ENCODE data around the gene RGL1. TPM values are rescaled to one million over a fixed set of nuclear protein-coding genes. Genes with fewer than 3 reads are reported as not detected.

Gene RGL1
- total RNA-seq, 1 donor from 2014 or later = 15.0 TPM

DNA sequence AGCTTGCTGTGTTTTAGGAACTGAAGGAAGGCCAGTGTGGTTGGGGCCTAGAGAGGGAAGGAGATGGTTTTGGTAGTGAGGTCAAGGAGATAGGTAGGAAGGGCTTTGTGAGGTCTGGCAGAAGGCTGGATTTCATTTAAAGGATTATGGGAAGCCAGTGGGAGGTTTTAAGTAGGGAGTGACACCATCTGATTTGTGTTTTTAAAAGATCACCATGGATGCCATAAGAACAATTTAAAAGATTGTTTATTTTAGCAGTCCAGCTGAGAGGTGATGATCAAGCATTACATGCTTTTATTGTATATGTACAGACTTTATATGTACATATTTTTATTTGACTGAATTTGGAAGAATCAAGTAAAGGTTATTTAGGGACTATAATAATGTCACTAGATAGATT, 26.4 kb downstream of the RGL1 start:
- peaks cover 8% of the 10 kb centered on the region for H3K79me2 ChIP-seq (ENCODE audit: low read depth)
- H3K36me3 ChIP-seq = no peaks in the 10 kb centered on the region
- no peaks in the 10 kb centered on the region for H3K27me3 ChIP-seq
- Mint-ChIP-seq H3K27me3 (ENCODE audit: insufficient read depth, low read depth) (no peaks in the 10 kb centered on the region), H3K27ac (no peak overlapping the region), H3K4me3 (no peak overlapping the region), H3K4me1 (peaks cover 6% of the 10 kb centered on the region), H3K36me3 (peaks cover 18% of the 10 kb centered on the region), H3K9me3 (no peaks in the 10 kb centered on the region)
- no peak for DNase-seq (ENCODE audit: low spot score)
- no peak overlapping the region for H3K27ac ChIP-seq
- peaks cover 3% of the 10 kb centered on the region for H3F3A ChIP-seq (ENCODE audit: low read depth)
- H3K9ac ChIP-seq = no peak overlapping the region
- no peak overlapping the region for H3K4me3 ChIP-seq
- H4K20me1 ChIP-seq (ENCODE audit: low read depth) = no peaks in the 10 kb centered on the region
- H2AFZ ChIP-seq (replicated peaks) = no peak overlapping the region
- H3K4me1 ChIP-seq = peaks cover 26% of the 10 kb centered on the region
- no peak overlapping the region for H3K4me2 ChIP-seq
- TF ChIP-seq EZH2 (IDR thresholded peaks at IDR 0.05) (no peak), EZH2phosphoT487 (IDR thresholded peaks at IDR 0.05) (no peak), CTCF (IDR thresholded peaks at IDR 0.05) (no peak)
- no peaks in the 10 kb centered on the region for H3K9me3 ChIP-seq (ENCODE audit: low read depth)

DNA sequence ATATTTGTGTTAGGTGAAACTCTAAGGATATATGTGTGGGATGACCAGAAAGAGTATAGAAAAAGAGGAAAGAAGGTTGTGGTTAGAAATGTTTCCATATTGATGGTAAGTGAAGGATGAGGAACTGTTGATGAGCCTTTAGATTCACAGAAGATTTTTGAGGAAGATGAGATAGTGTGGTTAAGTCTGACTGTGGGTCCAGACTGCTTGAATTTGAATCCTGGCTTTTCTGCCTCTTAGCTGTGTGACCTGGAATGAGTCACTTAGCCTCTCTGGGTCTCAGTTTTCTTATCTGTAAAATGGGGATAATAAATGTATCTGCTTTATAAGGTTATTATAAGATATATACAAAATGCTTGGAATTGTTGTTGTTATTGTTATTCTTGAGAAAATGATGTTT, 27.5 kb downstream of the RGL1 start:
- Mint-ChIP-seq H3K9me3 (no peaks in the 10 kb centered on the region), H3K27me3 (ENCODE audit: insufficient read depth, low read depth) (no peaks in the 10 kb centered on the region), H3K27ac (no peak overlapping the region), H3K36me3 (peaks cover 16% of the 10 kb centered on the region), H3K4me3 (no peak overlapping the region), H3K4me1 (peaks cover 16% of the 10 kb centered on the region)
- peaks cover 9% of the 10 kb centered on the region for H4K20me1 ChIP-seq (ENCODE audit: low read depth)
- H3K27ac ChIP-seq = no peak overlapping the region
- no peak overlapping the region for H3K9ac ChIP-seq
- peaks cover 8% of the 10 kb centered on the region for H3K79me2 ChIP-seq (ENCODE audit: low read depth)
- H3F3A ChIP-seq (ENCODE audit: low read depth) = peaks cover 7% of the 10 kb centered on the region
- DNase-seq (ENCODE audit: low spot score) = no peak
- no peaks in the 10 kb centered on the region for H3K9me3 ChIP-seq (ENCODE audit: low read depth)
- TF ChIP-seq EZH2 (IDR thresholded peaks at IDR 0.05) (no peak), EZH2phosphoT487 (IDR thresholded peaks at IDR 0.05) (no peak), CTCF (IDR thresholded peaks at IDR 0.05) (no peak)
- H3K27me3 ChIP-seq = no peaks in the 10 kb centered on the region
- H3K36me3 ChIP-seq = no peaks in the 10 kb centered on the region
- peaks cover 36% of the 10 kb centered on the region for H3K4me1 ChIP-seq
- no peak overlapping the region for H3K4me2 ChIP-seq
- no peak overlapping the region for H2AFZ ChIP-seq (replicated peaks)
- H3K4me3 ChIP-seq = no peak overlapping the region

GRCh38 chr1:183834568-183834967, 29.6 kb downstream of the RGL1 start:
- no peak overlapping the region for H3K27ac Mint-ChIP-seq
- no peak overlapping the region for H3K4me3 ChIP-seq
- H3K79me2 ChIP-seq (ENCODE audit: low read depth) = peaks cover 8% of the 10 kb centered on the region
- no peaks in the 10 kb centered on the region for H3K9me3 ChIP-seq (ENCODE audit: low read depth)
- no peak overlapping the region for H3K4me2 ChIP-seq
- no peak overlapping the region for H3K9ac ChIP-seq
- H3K36me3 Mint-ChIP-seq = peaks cover 17% of the 10 kb centered on the region
- no peaks in the 10 kb centered on the region for H3K36me3 ChIP-seq
- no peak overlapping the region for H2AFZ ChIP-seq (replicated peaks)
- H3K27me3 ChIP-seq = no peaks in the 10 kb centered on the region
- no peak for DNase-seq (ENCODE audit: low spot score)
- H3K27me3 Mint-ChIP-seq (ENCODE audit: insufficient read depth, low read depth) = no peaks in the 10 kb centered on the region
- peaks cover 25% of the 10 kb centered on the region for H3K4me1 Mint-ChIP-seq
- TF ChIP-seq EZH2phosphoT487 (IDR thresholded peaks at IDR 0.05) (no peak), EZH2 (IDR thresholded peaks at IDR 0.05) (no peak), CTCF (IDR thresholded peaks at IDR 0.05) (no peak)
- H4K20me1 ChIP-seq (ENCODE audit: low read depth) = peaks cover 9% of the 10 kb centered on the region
- peaks cover 33% of the 10 kb centered on the region for H3K4me1 ChIP-seq
- no peak overlapping the region for H3K4me3 Mint-ChIP-seq
- no peaks in the 10 kb centered on the region for H3K9me3 Mint-ChIP-seq
- peaks cover 7% of the 10 kb centered on the region for H3F3A ChIP-seq (ENCODE audit: low read depth)
- H3K27ac ChIP-seq = no peak overlapping the region
